ENCODE results near the gene WAC. TPM values are rescaled to one million over a fixed set of nuclear protein-coding genes. Genes with fewer than 3 reads are reported as not detected.

The WAC gene
- total RNA-seq, 4 donors from 2014 or later, result 55.1 to 98.0 (median 75.8) TPM

- H3K27me3 ChIP-seq, result peaks cover 0 to 52% (median 6%) of the 10 kb centered on the region in 4 donors
- intact Hi-C loops (cut with DNase I), result no loop called here
- no peak for DNase-seq
- TF ChIP-seq POLR2A (IDR thresholded peaks at IDR 0.05) (no peak), CTCF (IDR thresholded peaks at IDR 0.05) (no peak)
- H3K4me1 ChIP-seq, result peaks cover 3 to 12% (median 10%) of the 10 kb centered on the region in 3 donors
- 30 to 40% methylated on average over 6 of the region's 6 CpGs for WGBS, 2 donors
- no peak overlapping the region for H3K27ac ChIP-seq
- no peaks in the 10 kb centered on the region for H3K9me3 ChIP-seq
- H3K36me3 ChIP-seq, result no peaks in the 10 kb centered on the region
- H3K4me3 ChIP-seq, result no peak overlapping the region
These were observed 131.4 kb downstream of the WAC start for GRCh38 chr10:28664369-28664740.

DNA sequence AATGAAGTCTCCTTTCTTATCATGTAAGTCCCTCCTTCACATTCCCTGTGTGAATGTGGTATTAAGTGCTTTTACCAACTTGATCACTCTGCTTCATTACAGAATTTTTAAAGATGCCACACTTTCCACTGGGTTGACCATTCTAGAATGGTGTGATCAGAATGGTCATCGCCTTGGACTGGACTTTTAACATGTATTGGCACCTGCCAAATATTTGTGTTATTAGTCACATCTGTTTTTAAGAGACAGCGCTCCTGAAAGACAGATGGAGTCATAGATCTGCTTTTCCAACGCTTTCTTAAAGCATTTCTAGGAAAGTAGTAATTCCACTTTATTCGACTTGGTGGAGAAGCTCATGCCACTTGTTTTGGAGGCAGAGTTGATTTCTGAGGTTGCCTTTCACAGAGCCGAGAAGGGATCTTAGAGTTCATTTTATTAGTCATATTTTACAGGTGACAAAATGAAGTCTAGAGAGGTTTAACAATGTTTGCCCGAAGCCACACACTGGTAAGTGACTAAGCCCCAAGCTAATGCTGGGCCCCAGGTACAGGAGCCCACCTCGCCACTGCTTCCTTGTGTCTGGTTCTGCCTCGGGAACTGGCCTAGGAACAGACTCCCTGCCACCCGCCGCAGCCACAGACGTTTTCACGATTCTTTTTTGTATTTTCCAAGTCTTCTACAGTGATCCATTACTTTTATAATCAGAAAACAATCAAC lies 134.0 kb downstream of the WAC start:
- TF ChIP-seq CTCF (IDR thresholded peaks at IDR 0.05) (no peak), POLR2A (IDR thresholded peaks at IDR 0.05) (no peak)
- WGBS, 2 donors, result 69 to 80% methylated on average over 12 of the region's 12 CpGs
- Histone ChIP-seq H3K9me3 (no peaks in the 10 kb centered on the region), H3K4me1 (peaks cover 3 to 13% (median 10%) of the 10 kb centered on the region in 3 donors), H3K27ac (no peak overlapping the region), H3K27me3 (peaks cover 0 to 78% (median 6%) of the 10 kb centered on the region in 4 donors), H3K4me3 (no peak overlapping the region), H3K36me3 (no peaks in the 10 kb centered on the region)
- intact Hi-C loops (cut with DNase I), result no loop called here
- DNase-seq, result no peak

DNA sequence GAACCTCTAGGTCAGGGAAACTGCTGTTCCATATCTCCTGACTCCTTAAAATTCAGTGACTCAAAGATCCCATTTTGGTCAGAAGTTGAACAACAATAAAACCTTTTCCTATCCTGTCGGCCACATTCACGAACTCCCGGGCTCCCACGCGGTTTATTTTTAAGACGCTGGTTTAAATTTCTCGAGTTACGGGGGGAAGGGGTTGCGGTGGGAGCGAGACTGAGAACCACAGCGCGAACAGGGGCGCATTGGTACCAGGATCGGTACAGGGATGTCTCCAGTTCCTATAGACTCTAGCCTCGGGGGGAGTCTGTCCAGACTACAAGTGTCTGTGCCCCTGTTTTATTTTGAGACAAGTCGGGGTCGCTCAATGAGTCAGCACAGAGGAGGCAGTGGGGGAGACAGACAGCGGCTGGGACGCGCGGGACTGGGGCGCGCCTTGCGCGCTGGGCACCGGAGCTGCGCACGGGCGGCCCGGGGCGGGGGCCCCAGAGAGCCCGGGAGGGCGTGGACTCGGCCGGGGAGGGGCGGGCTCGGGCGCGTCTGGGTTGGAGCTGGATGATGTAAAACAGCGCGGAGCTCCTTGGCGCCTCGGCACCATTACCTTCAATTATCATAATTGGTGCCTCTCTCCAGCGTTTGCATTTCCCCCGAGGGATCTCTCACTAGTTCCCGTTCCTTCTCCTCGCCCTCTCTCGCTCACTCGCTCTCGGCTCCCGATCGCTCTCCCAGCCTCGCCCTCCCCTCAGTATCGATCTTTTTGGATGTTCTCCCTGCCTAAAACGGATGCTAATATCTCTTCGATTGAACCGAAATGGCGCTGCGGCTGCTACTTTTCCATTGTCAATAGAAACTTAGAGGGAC lies 135.7 kb downstream of the WAC start:
- DNase-seq, result no peak
- Histone ChIP-seq H3K36me3 (no peaks in the 10 kb centered on the region), H3K9me3 (no peaks in the 10 kb centered on the region), H3K4me3 (peak overlapping the region in 3 of 4 donors; percentile 28 to 63 (median 33)), H3K27me3 (peaks cover 0 to 92% (median 6%) of the 10 kb centered on the region in 4 donors), H3K27ac (no peak overlapping the region), H3K4me1 (peaks cover 3 to 13% (median 10%) of the 10 kb centered on the region in 3 donors)
- intact Hi-C loops (cut with DNase I), result no loop called here
- TF ChIP-seq POLR2A (IDR thresholded peaks at IDR 0.05), result no peak
- TF ChIP-seq CTCF (IDR thresholded peaks at IDR 0.05), result no peak
- 1% methylated on average over 24 to 37 of the region's 59 CpGs for WGBS, 2 donors

- Histone ChIP-seq H3K27ac (no peak overlapping the region), H3K36me3 (no peaks in the 10 kb centered on the region), H3K9me3 (no peaks in the 10 kb centered on the region), H3K4me1 (peaks cover 3 to 13% (median 10%) of the 10 kb centered on the region in 3 donors), H3K4me3 (peak overlapping the region in 3 of 4 donors; percentile 28 to 63 (median 33)), H3K27me3 (peaks cover 0 to 97% (median 6%) of the 10 kb centered on the region in 4 donors)
- 36 to 37% methylated on average over 21 of the region's 21 CpGs for WGBS, 2 donors
- intact Hi-C loops (cut with DNase I), result no loop called here
- no peak for TF ChIP-seq CTCF (IDR thresholded peaks at IDR 0.05)
- no peak for TF ChIP-seq POLR2A (IDR thresholded peaks at IDR 0.05)
- DNase-seq, result no peak
These were observed 136.6 kb downstream of the WAC start for GRCh38 chr10:28669227-28670173.

Small RNAs within 50 kb of the gene (small RNA-seq; reads per million reads assigned to genes)
- gene RNU4ATAC6P (0 reads per million in 4 donors), gene RNU6-1067P (0 to 0.30 (median 0) reads per million in 4 donors)

Other genes with a start within 250 kb of the WAC start
- 10 to 100 TPM; 34.3 to 43.3 (median 37.0) TPM for gene MPP7, start 230.1 kb upstream of the WAC start, total RNA-seq
- 1 to 10 TPM; 2.5 to 6.8 (median 4.4) TPM for gene BAMBI, start 144.4 kb downstream of the WAC start, total RNA-seq

Measured in esophagus squamous epithelium (tissue), 5 donors.